SK-N-MC (cell line): ENCODE results near the gene NLRP10.

ENCODE experiments used
- DNase-seq: peaks from one replicate; pipeline ENCODE4 v3.0.0-alpha.2; 2011; ENCODE audit warnings: low read depth, low spot score
- H3K27ac ChIP-seq: fragments of 200-600 bp; sonication (generic); 2 replicates; pipeline ENCODE4 v1.5.1; 2016; ENCODE audit warnings: mixed run types
- H3K36me3 ChIP-seq: fragments of 200-600 bp; sonication (generic); 2 replicates; pipeline ENCODE4 v1.6.1; 2017; ENCODE audit warnings: antibody characterized with exemption, low read length, mixed read lengths; ENCODE audit not compliant: insufficient read depth
- H3K4me3 ChIP-seq: fragments of 200-600 bp; sonication (generic); 2 replicates; pipeline ENCODE4 v1.5.1; 2016
- H3K9ac ChIP-seq: fragments of 200-600 bp; sonication (generic); 2 replicates; pipeline ENCODE4 v1.8.0; 2017; ENCODE audit warnings: mixed run types, mixed read lengths; ENCODE audit not compliant: insufficient read length
- H3K9me3 ChIP-seq: fragments of 200-600 bp; sonication (generic); 2 replicates; pipeline ENCODE4 v1.6.1; 2017; ENCODE audit warnings: low read depth, mild to moderate bottlenecking, antibody characterized with exemption, low read length, moderate library complexity, mixed read lengths
- EZH2 ChIP-seq: fragments of 200-600 bp; sonication (generic); IDR thresholded peaks from one replicate; pipeline ENCODE4 v1.6.1; 2017; ENCODE audit warnings: antibody characterized with exemption
- FOXP2 ChIP-seq: optimal IDR thresholded peaks from 2 replicates; pipeline ENCODE3; 2011; ENCODE audit warnings: mild to moderate bottlenecking, moderate library complexity; ENCODE audit not compliant: insufficient read depth; ENCODE audit errors: extremely low read length, control extremely low read depth
- POLR2AphosphoS5 ChIP-seq: IDR thresholded peaks from 2 replicates; pipeline ENCODE4 v1.6.1; 2012; ENCODE audit warnings: mild to moderate bottlenecking, low read depth, low read length, borderline replicate concordance

The NLRP10 gene

DNA sequence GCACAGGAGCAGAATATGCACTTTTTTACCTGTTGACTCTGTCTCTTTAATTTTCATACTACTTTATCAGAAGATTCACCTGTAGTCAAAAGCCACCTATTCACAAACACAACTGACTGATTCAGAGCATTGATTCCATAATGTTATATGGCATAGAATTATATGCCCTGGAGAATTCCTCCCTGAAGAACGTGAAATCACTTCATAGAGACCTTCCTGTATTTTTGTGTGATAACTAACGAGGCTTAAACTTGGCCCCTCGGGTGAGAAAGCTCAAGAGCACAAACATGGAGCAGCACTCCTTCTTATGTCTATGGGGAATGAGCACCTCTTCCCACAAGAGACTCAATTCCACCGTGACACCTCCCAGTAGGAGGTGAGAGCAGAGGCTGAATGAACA is 34.1 kb downstream of the NLRP10 start, which contains the start of gene OR10A6:
OR10A6 (minus strand) TSS at position 101 of the 400 bp plus-strand sequence. CDS start 2,606 bp downstream, outside the sequence.
- no peaks in the 10 kb centered on the region for H3K9me3 ChIP-seq
- no peak within 1 kb of the TSS for H3K9ac ChIP-seq
- no peak within 1 kb of the TSS for H3K27ac ChIP-seq
- H3K36me3 ChIP-seq: no peaks in the 10 kb centered on the region
- no peak for DNase-seq
- no peak within 1 kb of the TSS for H3K4me3 ChIP-seq
- no peak for TF ChIP-seq EZH2
- no peak for TF ChIP-seq FOXP2
- no peak for TF ChIP-seq POLR2AphosphoS5

DNA sequence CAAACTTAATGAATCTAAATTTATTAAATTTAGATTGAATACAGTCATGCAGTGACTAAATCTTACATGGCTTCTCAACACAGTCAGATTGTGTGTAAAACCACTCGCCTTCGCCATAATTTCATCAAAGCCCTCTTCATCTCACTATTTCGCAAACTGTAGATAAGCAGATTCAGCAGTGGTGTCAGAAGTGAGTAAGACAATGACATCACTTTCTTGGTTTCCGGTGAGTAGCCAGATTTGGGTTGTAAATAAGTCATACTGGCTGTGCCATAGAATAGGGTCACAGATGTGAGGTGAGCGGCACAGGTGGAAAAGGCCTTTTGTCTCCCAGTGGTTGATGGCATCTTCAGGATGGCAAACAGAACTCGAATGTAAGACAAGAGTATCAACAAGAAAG is 37.6 kb downstream of the NLRP10 start:
- no peak for TF ChIP-seq EZH2
- no peak for TF ChIP-seq POLR2AphosphoS5
- TF ChIP-seq FOXP2: no peak
- H3K36me3 ChIP-seq: no peaks in the 10 kb centered on the region
- H3K9me3 ChIP-seq: no peaks in the 10 kb centered on the region
- no peak overlapping the region for H3K27ac ChIP-seq
- DNase-seq: no peak
- H3K9ac ChIP-seq: no peak overlapping the region
- H3K4me3 ChIP-seq: no peak overlapping the region

DNA sequence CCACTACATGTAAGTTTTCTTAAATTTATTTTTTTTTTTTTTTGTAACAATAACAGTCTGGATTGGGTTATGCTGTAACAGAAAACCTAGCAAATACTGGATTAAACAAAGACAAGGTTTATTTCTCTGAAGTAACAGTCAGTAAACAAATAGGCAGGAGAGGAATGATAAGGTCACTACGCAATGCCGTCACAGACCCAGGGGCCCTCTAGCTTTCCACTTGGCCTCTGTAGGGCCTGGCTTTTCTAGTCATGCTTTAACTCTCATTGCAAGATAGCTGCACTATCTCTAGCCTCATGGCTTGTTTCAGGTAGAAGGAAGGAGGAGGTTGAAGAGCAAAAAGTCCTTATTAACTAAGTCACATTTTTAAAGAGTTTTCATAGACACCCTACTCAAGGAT is 40.7 kb downstream of the NLRP10 start:
- Histone ChIP-seq H3K9ac (no peak overlapping the region), H3K27ac (no peak overlapping the region), H3K4me3 (no peak overlapping the region), H3K36me3 (no peaks in the 10 kb centered on the region), H3K9me3 (no peaks in the 10 kb centered on the region)
- DNase-seq: no peak
- TF ChIP-seq POLR2AphosphoS5: no peak
- no peak for TF ChIP-seq EZH2
- TF ChIP-seq FOXP2: no peak

DNA sequence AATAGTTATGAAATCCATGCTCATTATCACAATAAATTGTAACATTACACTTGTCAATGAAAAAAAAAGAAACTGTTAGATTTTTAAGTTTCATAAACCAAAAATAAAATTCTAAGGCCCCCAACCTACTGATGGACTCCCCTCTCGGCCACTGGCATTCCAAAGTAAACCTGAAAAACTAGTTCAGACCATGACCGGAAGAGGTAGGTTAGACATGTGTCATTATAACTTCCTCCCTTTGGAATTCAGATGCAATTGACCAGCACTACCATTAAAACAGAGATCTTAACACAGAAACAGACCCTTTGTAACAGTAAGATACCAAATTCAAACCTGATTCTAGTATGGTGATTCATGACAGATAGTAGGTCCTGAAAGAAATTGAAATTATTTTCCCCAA is 47.1 kb downstream of the NLRP10 start:
- TF ChIP-seq FOXP2 (no peak), POLR2AphosphoS5 (no peak), EZH2 (no peak)

More for the DNA sequence above, 47.1 kb downstream of the NLRP10 start:
- DNase-seq: no peak
- H3K9ac ChIP-seq: no peak overlapping the region
- no peaks in the 10 kb centered on the region for H3K36me3 ChIP-seq
- H3K9me3 ChIP-seq: no peaks in the 10 kb centered on the region
- H3K4me3 ChIP-seq: no peak overlapping the region
- H3K27ac ChIP-seq: no peak overlapping the region
